Activated gamma-delta T cell treated with Interleukin-2 at 50 U/mL for 16 hours (primary cell): Measurements from ENCODE around the gene PCP2.

Source experiments
- DNase-seq: peaks from one replicate; pipeline ENCODE4 v3.0.0-alpha.2; 2020

Gene PCP2

GRCh38 chr19:7638802-7639465 is 5.4 kb upstream of the PCP2 start:
- DNase-seq, result no peak

- no peak for DNase-seq
These were observed 4.1 kb upstream of the PCP2 start for GRCh38 chr19:7637374-7638256.

- DNase-seq, result peak; percentile 93
These were observed 3.3 kb upstream of the PCP2 start, which contains the start of gene STXBP2 for GRCh38 chr19:7636691-7637373. Gene STXBP2 (plus strand): TSS chr19:7637110. CDS start chr19:7637150, 40 bp downstream.

GRCh38 chr19:7636317-7636690 is 2.8 kb upstream of the PCP2 start:
- no peak for DNase-seq

- DNase-seq, result no peak
These were observed 2.2 kb upstream of the PCP2 start for GRCh38 chr19:7635670-7636069.

- DNase-seq, result no peak
These were observed 947 bp downstream of the PCP2 start for GRCh38 chr19:7632340-7633203.

GRCh38 chr19:7631577-7631976 is 1.9 kb downstream of the PCP2 start:
- DNase-seq, result no peak

GRCh38 chr19:7629347-7630054 is 4.0 kb downstream of the PCP2 start, which contains the start of the genes PET100 and XAB2:
Gene PET100 (plus strand): TSS chr19:7629793. CDS start chr19:7629834, 41 bp downstream.
Gene XAB2 (minus strand): TSS chr19:7629545. CDS start chr19:7629527, 18 bp downstream.
- DNase-seq, result peak; percentile 94

GRCh38 chr19:7628589-7629311 is 4.8 kb downstream of the PCP2 start:
- DNase-seq, result no peak

GRCh38 chr19:7627166-7627565 is 6.4 kb downstream of the PCP2 start:
- DNase-seq, result no peak

- DNase-seq, result no peak
These were observed 7.7 kb downstream of the PCP2 start for GRCh38 chr19:7625763-7626372.

GRCh38 chr19:7624810-7625209 is 8.7 kb downstream of the PCP2 start:
- no peak for DNase-seq

- no peak for DNase-seq
These were observed 9.6 kb downstream of the PCP2 start for GRCh38 chr19:7623725-7624603.

GRCh38 chr19:7622933-7623685 is 10.4 kb downstream of the PCP2 start:
- DNase-seq, result no peak

GRCh38 chr19:7620442-7621412 is 12.8 kb downstream of the PCP2 start:
- DNase-seq, result no peak

- no peak for DNase-seq
These were observed 13.7 kb downstream of the PCP2 start for GRCh38 chr19:7619671-7620441.
